H9 (cell line): ENCODE data around the gene TAF8. TPM values are rescaled to one million over a fixed set of nuclear protein-coding genes. Genes with fewer than 3 reads are reported as not detected.

ENCODE experiments used
- DNase-seq: peaks from one replicate; pipeline ENCODE4 v3.0.0-alpha.2; 2017
- H2AFZ ChIP-seq: one replicate; pipeline ENCODE4 v1.6.1; 2013; ENCODE audit warnings: mild to moderate bottlenecking, low read length, control low read depth, moderate library complexity
- H2AK5ac ChIP-seq: 2 replicates; pipeline ENCODE4 v1.6.1; 2013; ENCODE audit warnings: low read length, control low read depth, mixed read lengths; ENCODE audit not compliant: insufficient read length
- H2BK120ac ChIP-seq: one replicate; pipeline ENCODE4 v1.6.1; 2013; ENCODE audit warnings: low read depth, mild to moderate bottlenecking, low read length, control low read depth, inconsistent platforms; ENCODE audit not compliant: poor library complexity, severe bottlenecking
- H2BK12ac ChIP-seq: 2 replicates; pipeline ENCODE4 v1.6.1; 2013; ENCODE audit warnings: low read length, control low read depth, mixed read lengths, low read depth; ENCODE audit not compliant: insufficient read length
- H2BK15ac ChIP-seq: 2 replicates; pipeline ENCODE4 v1.6.1; 2013; ENCODE audit warnings: low read depth, low read length, control low read depth
- H2BK20ac ChIP-seq: one replicate; pipeline ENCODE4 v1.6.1; 2013; ENCODE audit warnings: low read depth, mild to moderate bottlenecking, low read length, control low read depth, inconsistent platforms; ENCODE audit not compliant: poor library complexity, severe bottlenecking
- H2BK5ac ChIP-seq: 2 replicates; pipeline ENCODE4 v1.6.1; 2013; ENCODE audit warnings: low read length, control low read depth, mixed read lengths; ENCODE audit not compliant: insufficient read length
- H3K14ac ChIP-seq: 2 replicates; pipeline ENCODE4 v1.6.1; 2013; ENCODE audit warnings: low read length, control low read depth; ENCODE audit not compliant: insufficient read depth
- H3K18ac ChIP-seq: 2 replicates; pipeline ENCODE4 v1.6.1; 2013; ENCODE audit warnings: low read depth, mild to moderate bottlenecking, mixed read lengths, low read length, control low read depth; ENCODE audit not compliant: insufficient read length
- H3K23ac ChIP-seq: 2 replicates; pipeline ENCODE4 v1.6.1; 2013; ENCODE audit warnings: low read length, control low read depth, mixed read lengths, low read depth; ENCODE audit not compliant: insufficient read length
- H3K23me2 ChIP-seq: 2 replicates; pipeline ENCODE4 v1.6.1; 2013; ENCODE audit warnings: low read depth, mild to moderate bottlenecking, mixed read lengths, low read length, control low read depth; ENCODE audit not compliant: insufficient read length, poor library complexity, severe bottlenecking
- H3K27ac ChIP-seq: 2 replicates; pipeline ENCODE4 v1.5.1; 2013; ENCODE audit warnings: low read length, control low read depth, mixed read lengths, low read depth; ENCODE audit not compliant: insufficient read length
- H3K27me3 ChIP-seq: 2 replicates; pipeline ENCODE4 v1.6.1; 2013; ENCODE audit warnings: low read length, control low read depth, inconsistent platforms; ENCODE audit not compliant: insufficient read depth
- H3K4ac ChIP-seq: 2 replicates; pipeline ENCODE4 v1.6.1; 2013; ENCODE audit warnings: low read depth, mild to moderate bottlenecking, control low read depth, inconsistent platforms, low read length, moderate library complexity
- H3K4me1 ChIP-seq: 2 replicates; pipeline ENCODE4 v1.6.1; 2013; ENCODE audit warnings: low read length, control low read depth, inconsistent platforms; ENCODE audit not compliant: insufficient read depth
- H3K4me2 ChIP-seq: 2 replicates; pipeline ENCODE4 v1.6.1; 2013; ENCODE audit warnings: low read length, control low read depth, mixed read lengths; ENCODE audit not compliant: insufficient read length, insufficient read depth
- H3K56ac ChIP-seq: 2 replicates; pipeline ENCODE4 v1.6.1; 2013; ENCODE audit warnings: low read depth, mild to moderate bottlenecking, mixed read lengths, low read length, control low read depth; ENCODE audit not compliant: insufficient read length
- H3K79me1 ChIP-seq: 2 replicates; pipeline ENCODE4 v1.6.1; 2013; ENCODE audit warnings: low read depth, mild to moderate bottlenecking, moderate library complexity, low read length, control low read depth, inconsistent platforms; ENCODE audit not compliant: insufficient read depth, poor library complexity, severe bottlenecking
- H3K79me2 ChIP-seq: 2 replicates; pipeline ENCODE4 v1.6.1; 2013; ENCODE audit warnings: low read length, control low read depth, inconsistent platforms; ENCODE audit not compliant: insufficient read depth
- H3K9ac ChIP-seq: 2 replicates; pipeline ENCODE4 v1.6.1; 2013; ENCODE audit warnings: low read length, control low read depth, mixed read lengths; ENCODE audit not compliant: insufficient read length; ENCODE audit errors: extremely low read depth
- H3K9me3 ChIP-seq: one replicate; pipeline ENCODE4 v1.6.1; 2013; ENCODE audit warnings: low read depth, low read length, inconsistent platforms; ENCODE audit not compliant: control insufficient read depth
- H3T11ph ChIP-seq: one replicate; pipeline ENCODE4 v1.6.1; 2013; ENCODE audit warnings: mild to moderate bottlenecking, low read length, control low read depth, inconsistent platforms
- H4K20me1 ChIP-seq: one replicate; pipeline ENCODE4 v1.6.1; 2013; ENCODE audit not compliant: control insufficient read depth, insufficient read length, insufficient read depth
- H4K5ac ChIP-seq: 2 replicates; pipeline ENCODE4 v1.6.1; 2013; ENCODE audit warnings: low read depth, mild to moderate bottlenecking, mixed read lengths, low read length, control low read depth; ENCODE audit not compliant: insufficient read length
- H4K8ac ChIP-seq: replicated peaks from 2 replicates; pipeline ENCODE4 v1.6.1; 2013; ENCODE audit warnings: low read length, control low read depth, mixed read lengths, low read depth; ENCODE audit not compliant: insufficient read length
- H4K91ac ChIP-seq: 2 replicates; pipeline ENCODE4 v1.6.1; 2013; ENCODE audit warnings: low read depth, mild to moderate bottlenecking, moderate library complexity, mixed read lengths, low read length, control low read depth; ENCODE audit not compliant: insufficient read length
- H3K27ac Mint-ChIP-seq, 3 experiments: 2 replicates in 2 of 3; 3 replicates in 1 of 3; pipeline ENCODE4 v1.8.0; 2020 to 2021; ENCODE audit warnings: mixed read lengths in 3 of 3, mild to moderate bottlenecking in 1 of 3, moderate library complexity in 1 of 3
- H3K27me3 Mint-ChIP-seq: 2 replicates; pipeline ENCODE4 v1.8.0; 2021; ENCODE audit warnings: low read depth, mild to moderate bottlenecking, moderate library complexity, mixed read lengths
- H3K36me3 Mint-ChIP-seq, 3 experiments: 2 replicates in 2 of 3; 3 replicates in 1 of 3; pipeline ENCODE4 v1.8.0; 2020 to 2021; ENCODE audit warnings: low read depth in 3 of 3, mixed read lengths in 3 of 3; ENCODE audit not compliant: insufficient read depth in 1 of 3
- H3K4me1 Mint-ChIP-seq, 2 experiments: 2 replicates each; pipeline ENCODE4 v1.8.0; 2020; ENCODE audit warnings: mixed read lengths in 2 of 2
- H3K4me3 Mint-ChIP-seq, 2 experiments: 2 replicates in 1 of 2; 3 replicates in 1 of 2; pipeline ENCODE4 v1.8.0; 2020 to 2021; ENCODE audit warnings: mild to moderate bottlenecking in 2 of 2, mixed read lengths in 2 of 2, moderate library complexity in 1 of 2
- H3K9me3 Mint-ChIP-seq, 2 experiments: 2 replicates in 1 of 2; 3 replicates in 1 of 2; pipeline ENCODE4 v1.8.0; 2020; ENCODE audit warnings: mild to moderate bottlenecking in 2 of 2, mixed read lengths in 2 of 2, moderate library complexity in 1 of 2
- CTCF ChIP-seq: fragments of 200-600 bp; sonication (generic); conservative IDR thresholded peaks from 3 replicates; pipeline ENCODE4 v1.8.0; 2021; ENCODE audit warnings: antibody characterized with exemption, mild to moderate bottlenecking
- WGBS: extraction: QIAGEN DNeasy Blood & Tissue Kit; methylation state at CpG from one replicate; pipeline ENCODE4 v1.1.7; 2013; ENCODE audit warnings: missing lambda C conversion rate, low lambda C conversion rate, mixed read lengths; ENCODE audit not compliant: insufficient read length; ENCODE audit errors: extremely low coverage; 5-methylcytosine and 5-hydroxymethylcytosine counted together
- total RNA-seq: library from RNA; stranded (reverse); gene quantifications from 2 replicates; pipeline ENCODE4 v1.2.1, GENCODE V29; 2021

Gene TAF8
- total RNA-seq, 1 experiment from 2014 or later, result 30.4 TPM

GRCh38 chr6:42133926-42134325 lies 83.6 kb downstream of the TAF8 start:
- H3K9me3 Mint-ChIP-seq, result peaks cover 0 to 4% of the 10 kb centered on the region in 2 experiments; a peak in 1 of 5 replicates
- Histone ChIP-seq H3K79me1 (no peaks in the 10 kb centered on the region), H3K27me3 (no peaks in the 10 kb centered on the region), H3K14ac (no peak overlapping the region), H3K27ac (no peak overlapping the region), H4K91ac (no peak overlapping the region), H3K79me2 (peaks cover 10% of the 10 kb centered on the region; the same call in 1 of the 2 replicates), H2BK5ac (no peak overlapping the region), H2AFZ (no peak overlapping the region), H4K8ac (no peak overlapping the region), H3K56ac (no peak overlapping the region), H3K4ac (no peak overlapping the region), H3K4me1 (peaks cover 15% of the 10 kb centered on the region; the same call in 1 of the 2 replicates), H4K5ac (no peak overlapping the region), H3K23me2 (no peaks in the 10 kb centered on the region), H3K9ac (no peak overlapping the region), H2BK15ac (no peak overlapping the region), H3K4me2 (no peak overlapping the region), H3K9me3 (no peaks in the 10 kb centered on the region), H2BK120ac (no peak overlapping the region), H2BK12ac (no peak overlapping the region), H3T11ph (no peak overlapping the region), H3K18ac (no peak overlapping the region), H3K23ac (no peak overlapping the region), H4K20me1 (no peaks in the 10 kb centered on the region), H2BK20ac (no peak overlapping the region), H2AK5ac (no peak overlapping the region)
- DNase-seq, result no peak
- TF ChIP-seq CTCF, result no peak
- H3K27ac Mint-ChIP-seq, result peak overlapping the region in 1 of 3 experiments; percentile 62; a peak in 4 of 7 replicates
- peaks cover 1% of the 10 kb centered on the region; the same call in 1 of the 2 replicates for H3K27me3 Mint-ChIP-seq
- peaks cover 49 to 53% of the 10 kb centered on the region in 2 experiments for H3K4me1 Mint-ChIP-seq
- H3K36me3 Mint-ChIP-seq, result peaks cover 25 to 41% (median 36%) of the 10 kb centered on the region in 3 experiments
- H3K4me3 Mint-ChIP-seq, result no peak overlapping the region
- WGBS, result no CpG with 5 or more reads among the region's 4 CpGs
